DOHH2 (cell line): ENCODE results near the gene TBCD.

Experiments
- CTCF ChIP-seq: fragments of 200-600 bp; sonication (generic); IDR thresholded peaks from one replicate; pipeline ENCODE4 v1.5.1; 2014; ENCODE audit warnings: antibody characterized with exemption, mild to moderate bottlenecking, low read depth, low read length; ENCODE audit not compliant: poor library complexity, severe bottlenecking
- EZH2phosphoT487 ChIP-seq: fragments of 200-600 bp; sonication (generic); IDR thresholded peaks from 2 replicates; pipeline ENCODE4 v1.6.1; 2017; ENCODE audit warnings: borderline replicate concordance, mild to moderate bottlenecking, antibody characterized with exemption, low read length, moderate library complexity, mixed read lengths

- TF ChIP-seq CTCF, result no peak
- no peak for TF ChIP-seq EZH2phosphoT487
Observed at GRCh38 chr17:82932518-82933310, 180.8 kb downstream of the TBCD start.
